ENCODE results near the gene LHFPL2.

LHFPL2 gene

GRCh38 chr5:78618303-78618702 is 30.3 kb downstream of the LHFPL2 start:
- no peak for DNase-seq (ENCODE audit: low spot score)

- no peak for DNase-seq (ENCODE audit: low spot score)
Observed at GRCh38 chr5:78615697-78616096, 32.9 kb downstream of the LHFPL2 start.

- no peak for DNase-seq (ENCODE audit: low spot score)
Observed at GRCh38 chr5:78614816-78615215, 33.8 kb downstream of the LHFPL2 start.

GRCh38 chr5:78613756-78614155 is 34.8 kb downstream of the LHFPL2 start:
- DNase-seq (ENCODE audit: low spot score), result no peak

- no peak for DNase-seq (ENCODE audit: low spot score)
Observed at GRCh38 chr5:78613151-78613533, 35.4 kb downstream of the LHFPL2 start.

- no peak for DNase-seq (ENCODE audit: low spot score)
Observed at GRCh38 chr5:78612227-78613150, 36.1 kb downstream of the LHFPL2 start.

- no peak for DNase-seq (ENCODE audit: low spot score)
Observed at GRCh38 chr5:78611126-78611605, 37.4 kb downstream of the LHFPL2 start.

GRCh38 chr5:78610636-78611035 is 37.9 kb downstream of the LHFPL2 start:
- DNase-seq (ENCODE audit: low spot score), result no peak

- no peak for DNase-seq (ENCODE audit: low spot score)
Observed at GRCh38 chr5:78610163-78610583, 38.4 kb downstream of the LHFPL2 start.

- no peak for DNase-seq (ENCODE audit: low spot score)
Observed at GRCh38 chr5:78607864-78608263, 40.7 kb downstream of the LHFPL2 start.

- no peak for DNase-seq (ENCODE audit: low spot score)
Observed at GRCh38 chr5:78606241-78606640, 42.3 kb downstream of the LHFPL2 start.

GRCh38 chr5:78605611-78606010 is 43.0 kb downstream of the LHFPL2 start:
- no peak for DNase-seq (ENCODE audit: low spot score)

- DNase-seq (ENCODE audit: low spot score), result no peak
Observed at GRCh38 chr5:78604689-78605285, 43.8 kb downstream of the LHFPL2 start.

- no peak for DNase-seq (ENCODE audit: low spot score)
Observed at GRCh38 chr5:78603636-78604175, 44.9 kb downstream of the LHFPL2 start.

- no peak for DNase-seq (ENCODE audit: low spot score)
Observed at GRCh38 chr5:78602400-78602799, 46.2 kb downstream of the LHFPL2 start.

- DNase-seq (ENCODE audit: low spot score), result no peak
Observed at GRCh38 chr5:78601559-78602314, 46.8 kb downstream of the LHFPL2 start.

GRCh38 chr5:78600687-78601414 is 47.7 kb downstream of the LHFPL2 start:
- DNase-seq (ENCODE audit: low spot score), result no peak

GRCh38 chr5:78598973-78599372 is 49.6 kb downstream of the LHFPL2 start:
- DNase-seq (ENCODE audit: low spot score), result no peak

GRCh38 chr5:78597974-78598371 is 50.6 kb downstream of the LHFPL2 start:
- DNase-seq (ENCODE audit: low spot score), result no peak

GRCh38 chr5:78597068-78597973 is 51.3 kb downstream of the LHFPL2 start:
- no peak for DNase-seq (ENCODE audit: low spot score)
